GM19452 (cell line): Measurements from ENCODE around the gene CD276.
"Not testable (repeated sequence)": the region's sequence is repeated elsewhere in the genome, so short reads cannot be mapped to it uniquely, and the experiment has no call there.

Experiments
- ATAC-seq: cut with Tn5 transposase; IDR thresholded peaks from one replicate; pipeline ENCODE4 v1.9.1; 2021; ENCODE audit not compliant: unreplicated experiment

Gene CD276

DNA sequence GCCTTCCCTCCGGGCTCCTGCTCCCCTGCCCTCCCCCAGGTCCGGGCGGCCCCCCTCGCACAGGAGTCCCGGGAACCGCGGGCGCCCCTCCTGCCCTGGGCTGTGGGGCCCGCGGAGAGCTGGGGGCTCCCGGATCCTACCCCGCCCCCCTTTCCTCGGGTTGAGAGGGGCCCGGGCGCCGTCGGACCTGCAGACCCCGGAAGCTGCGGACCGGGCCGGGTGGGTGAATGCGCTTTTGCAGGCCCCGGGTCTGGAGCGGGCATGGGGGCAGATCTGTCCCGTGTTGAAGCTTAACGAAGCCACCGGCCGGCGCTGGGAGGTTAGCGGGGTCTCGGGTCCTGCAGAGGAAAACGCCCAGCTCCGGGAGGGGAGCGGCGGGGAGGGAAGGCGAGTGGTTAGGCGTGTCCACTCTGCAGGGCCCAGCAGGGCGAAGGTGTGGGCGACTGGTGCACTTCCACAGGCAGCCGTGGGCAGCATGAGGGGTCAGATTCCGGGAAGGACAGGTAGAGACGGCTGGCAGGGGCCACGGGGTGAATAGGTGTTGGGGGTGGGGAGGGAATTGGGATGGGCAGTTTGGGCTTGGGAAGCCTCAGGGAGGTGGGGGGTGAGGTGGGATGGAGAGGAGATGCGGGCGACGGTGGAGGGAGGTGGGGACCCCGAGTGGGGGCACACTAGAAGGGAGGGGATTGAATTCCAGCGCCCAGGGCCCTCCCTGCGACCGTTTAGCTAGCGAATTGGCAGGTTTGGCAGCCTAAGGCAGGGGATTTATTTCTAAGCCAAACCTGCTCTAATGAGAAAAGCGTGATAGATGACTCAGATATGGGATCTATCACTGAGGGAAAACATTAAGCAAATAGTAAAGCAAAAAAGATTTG lies 635 bp downstream of the CD276 start:
- no peak for ATAC-seq

DNA sequence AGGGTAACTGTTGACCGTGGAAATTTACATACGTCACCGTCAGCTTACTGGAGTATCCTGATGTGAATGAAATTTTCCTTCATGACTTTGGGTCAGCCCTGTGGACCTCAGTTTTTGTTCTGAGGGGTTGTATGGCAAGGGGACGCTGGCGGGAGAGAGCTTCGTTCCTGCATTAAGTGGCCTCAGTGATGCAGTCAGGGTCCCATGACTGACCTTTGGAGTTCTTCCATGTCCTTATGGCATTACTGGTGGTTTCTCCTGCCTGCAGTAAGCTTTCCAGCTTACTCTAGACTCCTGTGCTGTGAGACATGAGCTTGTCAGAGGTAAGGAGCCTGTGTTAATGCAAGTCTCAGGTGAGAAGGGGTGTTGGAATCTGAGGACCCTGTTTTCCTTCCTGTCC lies 1.8 kb downstream of the CD276 start:
- no peak for ATAC-seq

DNA sequence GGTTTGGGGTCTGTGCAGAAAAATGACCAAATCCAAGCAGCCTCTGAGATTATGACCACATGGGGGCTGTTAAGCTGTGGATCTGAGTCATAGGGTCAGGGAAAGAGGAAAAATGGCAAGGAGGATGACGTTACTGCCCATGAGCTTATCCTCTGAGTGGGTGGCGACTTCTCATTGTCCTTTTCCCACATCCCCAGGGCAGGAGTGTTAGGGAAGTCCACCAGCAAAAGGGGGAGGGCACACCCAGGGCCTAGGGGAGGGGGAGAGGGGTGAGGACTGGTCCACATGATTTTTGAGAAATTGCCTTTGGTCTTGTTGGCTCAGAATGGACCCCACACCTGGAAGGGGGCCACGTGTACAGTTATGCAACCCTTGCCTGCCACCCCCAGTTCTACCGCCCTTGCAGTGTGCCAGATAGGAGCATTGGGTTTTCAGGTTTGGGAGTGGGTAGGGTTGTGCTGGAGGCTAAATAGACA lies 2.6 kb downstream of the CD276 start:
- no peak for ATAC-seq

DNA sequence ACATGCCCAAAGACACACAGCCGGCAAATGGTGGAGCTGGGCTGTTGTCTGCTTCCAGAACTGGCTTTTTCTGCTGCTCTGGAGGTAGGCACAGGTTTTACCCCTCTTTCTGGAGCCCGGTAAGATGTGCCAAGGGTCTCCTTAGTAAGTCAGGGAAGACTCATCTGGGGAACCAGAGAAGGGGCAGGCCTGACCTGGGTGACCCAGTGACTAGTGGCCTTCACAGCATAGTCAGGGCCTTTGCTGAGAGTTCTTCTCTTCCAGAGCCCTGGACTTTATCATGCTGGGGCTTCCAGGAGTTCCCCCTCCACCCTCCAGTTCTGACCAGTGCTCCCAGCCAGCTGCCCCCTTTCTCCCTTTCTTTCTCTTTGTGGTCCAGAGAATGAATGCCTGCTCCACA lies 3.2 kb downstream of the CD276 start:
- no peak for ATAC-seq

DNA sequence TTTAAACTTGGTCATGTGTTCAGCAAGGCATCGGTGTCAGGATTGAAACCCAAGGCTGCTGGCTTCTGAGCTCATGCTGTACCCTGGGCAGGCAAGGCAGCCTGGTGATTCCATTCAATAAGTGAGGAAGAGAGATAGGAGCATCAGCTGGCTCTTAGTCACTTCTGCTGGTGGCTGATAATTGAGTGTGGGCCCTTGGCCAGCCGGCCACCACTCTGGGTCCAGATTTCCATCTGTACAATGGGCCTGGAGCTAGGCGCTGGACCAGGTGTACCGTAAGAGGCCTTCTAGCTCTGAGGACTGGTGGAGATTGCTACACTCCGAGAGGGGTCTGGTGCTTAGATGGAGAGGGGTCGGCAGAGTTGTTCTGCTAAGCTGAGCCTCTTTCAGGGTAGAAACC lies 4.3 kb downstream of the CD276 start:
- ATAC-seq, result no peak

DNA sequence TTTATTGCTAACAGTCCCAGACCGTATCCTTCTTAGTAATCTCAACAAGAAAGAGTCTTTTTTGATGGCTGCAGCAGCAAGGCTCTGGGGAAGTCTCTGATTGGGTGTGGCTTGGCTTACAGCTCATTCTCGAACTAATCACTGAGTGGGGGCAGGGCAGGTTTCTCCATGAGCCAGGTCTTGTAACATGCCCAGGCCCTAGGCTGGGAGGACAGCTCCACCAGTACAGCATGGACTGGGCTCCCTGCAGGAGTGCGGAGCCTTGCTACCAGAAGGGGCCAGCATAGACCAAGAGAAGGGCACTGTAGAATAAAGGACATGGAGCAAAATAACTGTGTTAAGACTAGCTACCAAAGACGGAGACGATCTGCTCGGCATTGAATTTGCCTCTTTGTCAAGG lies 7.2 kb downstream of the CD276 start:
- ATAC-seq, result no peak

DNA sequence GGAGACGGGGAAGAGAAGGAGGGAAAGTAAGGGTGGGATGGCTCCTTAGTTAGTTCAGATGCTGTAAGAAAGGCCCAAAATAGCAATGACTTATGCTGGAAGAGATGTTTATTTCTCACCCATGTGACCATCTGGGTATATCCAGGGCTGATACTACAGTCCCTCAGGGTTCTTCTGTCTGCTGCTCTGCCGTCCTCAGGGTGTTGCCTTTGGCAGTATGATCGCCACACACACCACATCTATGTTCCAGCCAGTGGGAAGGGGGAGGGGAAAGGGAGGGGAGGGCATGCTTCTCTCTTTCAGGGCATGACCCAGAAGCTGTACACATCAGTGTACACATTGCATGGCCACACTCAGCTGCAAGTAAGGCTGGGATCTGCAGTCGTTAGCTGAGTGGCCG lies 10.2 kb downstream of the CD276 start:
- ATAC-seq, result no peak

DNA sequence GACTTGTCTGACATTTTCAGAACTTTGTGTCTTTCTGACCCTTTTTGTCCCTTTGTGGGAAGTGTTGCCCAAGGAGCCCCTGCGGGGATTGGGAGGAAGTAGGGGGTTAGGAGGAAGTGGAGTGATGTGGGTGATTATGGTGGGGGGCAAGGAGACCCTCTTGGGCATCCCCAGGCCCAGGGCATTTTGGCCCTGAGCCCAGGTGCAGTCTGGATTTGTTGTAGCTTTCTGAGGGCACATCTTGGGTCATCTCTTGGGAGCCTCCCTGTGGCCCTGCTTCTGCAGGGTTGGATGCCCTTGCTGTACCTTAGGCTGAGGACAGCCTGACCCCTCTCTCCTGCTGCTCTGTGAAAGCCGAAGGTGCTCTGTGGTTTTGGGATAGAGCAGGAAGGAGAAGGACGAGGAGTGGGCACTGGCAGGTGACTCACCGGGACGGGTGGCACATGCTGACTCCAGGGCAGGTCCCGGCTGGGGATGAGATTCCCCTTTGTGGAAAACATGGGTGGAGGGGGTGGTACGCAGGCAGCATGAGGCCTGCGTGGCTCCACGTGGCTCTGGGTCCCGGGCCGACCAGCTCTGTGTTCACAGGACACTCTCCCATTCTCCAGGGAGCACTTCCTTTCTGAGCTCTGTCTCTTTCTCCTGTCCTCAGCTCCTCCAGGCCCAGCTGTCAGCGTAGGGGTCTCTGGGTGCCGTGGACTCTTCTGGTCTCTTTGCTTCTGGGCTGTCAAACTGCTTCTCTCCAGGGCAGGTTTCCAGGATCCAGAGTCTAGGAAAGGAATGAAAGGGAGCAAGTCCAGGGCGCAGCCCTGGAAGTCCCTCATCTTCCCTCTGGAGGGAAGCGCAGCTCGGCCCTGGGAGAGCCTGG lies 11.8 kb downstream of the CD276 start:
- no peak for ATAC-seq

DNA sequence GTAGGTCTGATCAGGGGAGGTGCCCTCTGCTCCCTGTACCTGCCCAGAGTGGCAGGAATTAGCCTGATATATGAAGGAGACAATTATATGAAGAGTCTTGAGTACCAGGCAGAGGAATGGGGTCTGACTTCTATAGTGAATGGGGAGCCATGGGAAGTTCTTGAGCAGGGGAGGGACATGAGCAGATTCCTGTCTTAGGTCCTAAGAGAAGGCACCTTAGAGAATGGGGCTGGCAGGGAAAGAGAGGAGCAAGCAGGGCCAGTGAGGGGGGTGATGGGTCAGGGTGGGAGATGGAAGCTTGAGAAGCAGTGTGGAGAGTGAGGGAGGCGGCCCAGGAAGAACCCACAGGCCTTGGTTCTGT lies 12.4 kb downstream of the CD276 start:
- no peak for ATAC-seq

DNA sequence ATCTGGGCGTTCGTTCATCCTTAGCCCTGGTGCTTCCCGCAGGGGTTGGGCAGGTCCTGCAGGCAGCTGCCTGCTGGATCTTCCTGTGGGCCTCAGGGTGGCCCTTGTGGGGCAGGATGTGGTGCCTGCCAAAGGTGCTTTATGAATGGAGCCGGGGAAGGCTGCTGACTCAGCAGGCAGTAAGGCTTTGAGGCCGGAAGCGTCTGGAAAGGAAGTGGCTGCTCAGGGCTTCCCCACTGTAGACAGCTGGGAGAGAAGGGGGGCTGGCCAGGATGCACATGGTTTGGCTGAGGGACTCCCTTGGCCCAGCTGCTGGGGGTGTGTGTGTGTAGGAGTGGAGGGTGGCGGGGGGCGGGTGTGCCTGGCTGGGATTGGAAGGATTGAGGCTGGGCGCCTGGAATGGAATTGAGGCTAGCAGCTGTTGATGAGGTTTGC lies 12.9 kb downstream of the CD276 start:
- peak; percentile 84 for ATAC-seq

DNA sequence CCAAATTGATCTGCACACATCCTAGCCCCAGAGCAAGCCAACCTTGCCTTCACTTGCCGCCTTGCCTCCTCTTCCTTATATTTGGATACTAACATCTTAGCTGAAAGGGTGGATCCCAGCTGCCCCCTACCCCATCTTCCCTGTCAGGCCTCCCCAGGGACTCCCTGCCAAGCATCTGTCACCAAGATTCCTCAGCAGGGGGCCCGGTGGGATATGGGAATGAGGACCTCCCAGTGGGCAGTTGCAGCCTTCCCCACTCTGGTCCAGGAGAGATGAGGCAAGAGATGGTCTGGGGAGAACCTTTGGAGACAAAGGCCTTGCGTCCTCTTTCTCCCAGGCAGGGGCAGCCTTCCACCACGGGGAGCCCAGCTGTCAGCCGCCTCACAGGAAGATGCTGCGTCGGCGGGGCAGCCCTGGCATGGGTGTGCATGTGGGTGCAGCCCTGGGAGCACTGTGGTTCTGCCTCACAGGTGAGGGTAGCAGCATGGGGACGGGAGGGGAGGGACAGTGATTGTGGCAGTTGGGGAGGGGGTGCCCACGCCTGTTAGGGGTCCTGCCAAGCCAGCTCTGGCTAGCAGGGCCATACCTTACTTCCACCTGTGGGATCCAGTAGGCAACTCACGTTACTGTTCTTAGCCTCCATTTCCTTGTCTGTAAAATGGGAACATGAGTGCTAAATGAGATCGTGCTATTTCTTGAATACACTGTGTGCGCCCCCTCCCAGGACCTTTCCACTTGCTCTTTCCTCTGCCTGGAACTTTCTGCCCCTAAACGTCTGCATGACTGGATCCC lies 15.3 kb downstream of the CD276 start:
- ATAC-seq, result no peak

DNA sequence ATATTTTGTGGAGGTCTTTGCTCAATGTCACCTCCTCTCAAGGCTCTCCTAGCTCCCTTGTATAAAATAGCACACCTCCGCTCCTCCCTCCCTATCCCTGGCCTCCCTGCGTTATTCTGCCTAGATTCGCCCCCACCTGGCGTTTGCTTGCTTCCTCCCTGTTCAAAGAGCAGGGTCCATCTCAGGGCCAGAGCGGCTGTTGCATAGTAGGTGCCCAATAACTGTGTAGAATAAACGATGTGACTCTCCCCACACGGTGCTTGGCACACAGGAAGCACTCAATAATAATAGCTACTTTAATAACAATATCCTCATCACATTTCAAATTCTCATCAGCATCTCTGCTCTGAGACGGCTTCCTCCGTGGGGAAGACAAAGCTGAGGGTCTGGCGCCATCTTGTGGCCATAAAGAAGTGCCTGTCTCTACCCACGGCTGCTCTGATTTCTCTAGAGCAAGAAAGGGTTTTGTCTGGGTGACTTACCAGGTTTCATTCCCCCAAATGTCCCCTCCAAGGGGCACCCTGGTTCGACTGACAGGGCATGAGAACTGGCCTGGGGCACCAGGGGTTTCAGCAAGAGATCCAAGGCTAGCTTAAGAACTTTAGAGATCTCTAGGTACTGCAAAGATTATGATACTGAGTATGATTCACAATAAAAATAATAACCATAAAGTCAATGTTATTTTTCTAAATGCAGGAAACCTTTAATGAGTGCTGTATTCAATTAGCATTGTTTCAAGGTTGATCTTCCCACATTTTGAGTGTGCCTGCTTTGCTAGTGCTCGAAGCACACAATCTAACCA lies 16.1 kb downstream of the CD276 start:
- no peak for ATAC-seq

DNA sequence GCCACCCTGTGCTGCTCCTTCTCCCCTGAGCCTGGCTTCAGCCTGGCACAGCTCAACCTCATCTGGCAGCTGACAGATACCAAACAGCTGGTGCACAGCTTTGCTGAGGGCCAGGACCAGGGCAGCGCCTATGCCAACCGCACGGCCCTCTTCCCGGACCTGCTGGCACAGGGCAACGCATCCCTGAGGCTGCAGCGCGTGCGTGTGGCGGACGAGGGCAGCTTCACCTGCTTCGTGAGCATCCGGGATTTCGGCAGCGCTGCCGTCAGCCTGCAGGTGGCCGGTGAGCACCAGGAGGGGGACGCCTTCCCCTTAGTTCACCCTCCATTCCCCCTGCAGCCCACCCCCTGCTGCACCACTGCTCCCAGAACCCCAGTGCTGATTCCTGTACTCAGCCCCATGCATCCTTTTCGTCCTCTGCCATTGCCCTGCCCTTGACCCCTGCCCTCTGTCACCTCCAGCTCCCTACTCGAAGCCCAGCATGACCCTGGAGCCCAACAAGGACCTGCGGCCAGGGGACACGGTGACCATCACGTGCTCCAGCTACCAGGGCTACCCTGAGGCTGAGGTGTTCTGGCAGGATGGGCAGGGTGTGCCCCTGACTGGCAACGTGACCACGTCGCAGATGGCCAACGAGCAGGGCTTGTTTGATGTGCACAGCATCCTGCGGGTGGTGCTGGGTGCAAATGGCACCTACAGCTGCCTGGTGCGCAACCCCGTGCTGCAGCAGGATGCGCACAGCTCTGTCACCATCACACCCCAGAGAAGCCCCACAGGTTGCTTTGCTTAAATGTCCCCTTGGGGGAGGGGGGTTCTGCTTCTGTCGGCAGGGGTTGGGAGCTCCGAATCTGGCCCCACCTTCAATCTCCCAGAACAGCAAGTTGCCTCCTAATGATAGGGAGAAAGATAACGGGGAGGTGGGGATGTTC lies 18.4 kb downstream of the CD276 start:
- not testable (repeated sequence) for ATAC-seq

DNA sequence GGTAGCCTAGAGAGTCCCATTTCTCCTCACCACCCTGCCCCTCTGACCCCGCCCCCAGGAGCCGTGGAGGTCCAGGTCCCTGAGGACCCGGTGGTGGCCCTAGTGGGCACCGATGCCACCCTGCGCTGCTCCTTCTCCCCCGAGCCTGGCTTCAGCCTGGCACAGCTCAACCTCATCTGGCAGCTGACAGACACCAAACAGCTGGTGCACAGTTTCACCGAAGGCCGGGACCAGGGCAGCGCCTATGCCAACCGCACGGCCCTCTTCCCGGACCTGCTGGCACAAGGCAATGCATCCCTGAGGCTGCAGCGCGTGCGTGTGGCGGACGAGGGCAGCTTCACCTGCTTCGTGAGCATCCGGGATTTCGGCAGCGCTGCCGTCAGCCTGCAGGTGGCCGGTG lies 19.4 kb downstream of the CD276 start:
- not testable (repeated sequence) for ATAC-seq

DNA sequence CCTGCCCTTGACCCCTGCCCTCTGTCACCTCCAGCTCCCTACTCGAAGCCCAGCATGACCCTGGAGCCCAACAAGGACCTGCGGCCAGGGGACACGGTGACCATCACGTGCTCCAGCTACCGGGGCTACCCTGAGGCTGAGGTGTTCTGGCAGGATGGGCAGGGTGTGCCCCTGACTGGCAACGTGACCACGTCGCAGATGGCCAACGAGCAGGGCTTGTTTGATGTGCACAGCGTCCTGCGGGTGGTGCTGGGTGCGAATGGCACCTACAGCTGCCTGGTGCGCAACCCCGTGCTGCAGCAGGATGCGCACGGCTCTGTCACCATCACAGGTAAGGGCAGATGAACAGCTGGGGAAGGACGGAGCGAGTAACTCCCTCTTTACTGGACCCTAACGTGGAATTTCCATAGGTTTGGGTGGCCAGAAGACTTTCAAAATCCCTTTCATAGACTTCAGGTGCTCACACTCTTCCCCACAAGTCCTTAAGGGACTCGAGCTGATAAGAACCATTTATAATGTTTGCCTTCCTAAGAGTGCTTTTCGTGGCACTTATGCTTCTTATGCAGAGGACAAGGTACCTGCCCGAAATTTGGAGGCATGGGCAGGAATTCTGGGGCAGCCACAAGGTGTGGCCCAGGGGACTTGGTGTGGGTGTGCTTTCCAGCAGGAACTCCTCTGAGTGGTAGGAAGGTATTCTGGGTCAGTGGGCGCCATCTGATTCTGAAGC lies 20.1 kb downstream of the CD276 start:
- ATAC-seq, result not testable (repeated sequence)

DNA sequence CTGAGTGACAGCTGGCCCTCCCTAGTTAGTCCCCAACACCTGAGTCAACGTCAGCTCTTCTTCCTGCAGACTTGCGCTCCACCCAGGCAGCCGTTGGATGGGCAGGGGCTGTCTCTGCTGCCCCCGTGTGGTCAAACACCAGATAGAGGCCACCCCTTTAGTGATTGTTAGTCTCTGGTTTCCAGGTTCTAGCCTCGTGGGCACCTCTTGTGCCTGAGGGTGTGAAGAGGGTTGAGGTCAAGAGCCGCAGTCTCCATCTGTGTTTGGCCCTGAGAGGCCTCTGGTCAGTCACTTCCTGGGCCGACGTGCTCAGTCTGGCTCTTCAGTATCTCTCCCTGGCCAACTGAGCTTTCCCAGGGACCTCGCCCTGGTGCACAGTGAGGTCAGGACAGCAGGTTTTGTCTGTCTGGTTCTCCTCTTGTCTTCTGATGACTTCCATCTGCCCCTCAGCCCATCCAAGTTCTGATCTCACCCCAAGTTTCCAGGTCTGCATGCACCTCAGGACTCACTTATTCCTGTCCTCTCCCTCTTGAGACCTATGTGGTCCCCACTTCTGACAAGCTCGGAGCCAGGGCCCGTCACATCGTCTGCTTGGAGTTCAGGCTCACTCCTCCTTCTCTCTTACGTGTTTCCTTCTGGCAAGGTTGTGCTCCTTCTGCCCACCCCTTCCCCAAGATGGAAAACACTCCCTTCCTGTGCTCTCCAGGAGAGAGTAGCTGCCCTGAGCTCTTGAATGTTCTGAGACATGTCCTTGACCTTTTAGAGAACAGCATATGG lies 20.9 kb downstream of the CD276 start:
- ATAC-seq, result no peak

DNA sequence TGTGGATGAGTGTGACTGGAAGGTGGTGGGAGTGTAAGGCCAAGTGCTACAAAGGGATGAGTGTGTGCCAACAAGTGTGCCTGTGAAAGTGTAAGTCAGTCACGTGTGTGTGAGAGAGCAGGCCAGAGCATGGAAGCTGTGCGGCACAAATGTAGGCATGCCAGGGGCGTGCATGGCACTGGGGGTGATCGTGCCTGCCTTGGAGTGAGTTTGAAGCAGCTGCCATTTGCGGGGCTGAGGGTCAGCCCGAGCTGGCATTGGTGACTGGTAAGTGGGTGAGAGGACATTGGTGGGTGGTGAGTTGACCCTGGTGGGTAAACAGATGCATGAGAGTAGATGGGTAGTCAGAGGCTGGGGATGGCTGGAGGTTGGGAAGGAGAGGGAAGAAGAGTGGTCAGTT lies 24.5 kb downstream of the CD276 start:
- ATAC-seq, result no peak

DNA sequence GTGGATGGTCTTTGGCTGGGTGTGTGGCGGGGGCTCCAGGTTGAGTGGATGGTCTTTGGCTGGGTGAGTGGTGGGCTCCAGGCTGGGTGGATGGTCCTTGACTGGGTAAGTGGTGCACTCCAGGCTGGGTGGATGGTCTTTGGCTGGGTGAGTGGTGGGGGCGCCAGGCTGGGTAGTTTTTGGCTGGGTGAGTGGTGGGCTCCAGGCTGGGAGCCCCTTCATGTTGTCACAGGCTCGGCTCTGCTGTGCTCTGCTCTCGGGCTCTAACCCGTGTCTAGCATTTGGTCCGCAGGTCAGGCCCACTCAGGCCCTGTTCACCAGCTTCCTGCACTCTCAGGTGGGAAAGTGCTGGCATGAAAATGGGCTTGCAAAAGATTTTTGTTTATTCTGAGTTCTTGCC lies 25.1 kb downstream of the CD276 start:
- no peak for ATAC-seq
